A673 (cell line): ENCODE data around the gene BBS4.

ENCODE experiments used
- EZH2 ChIP-seq: fragments of 200-600 bp; sonication (generic); IDR thresholded peaks from 2 replicates; pipeline ENCODE4 v1.6.1; 2017; ENCODE audit warnings: borderline replicate concordance, low read depth, mild to moderate bottlenecking, mixed read lengths, antibody characterized with exemption, low read length; ENCODE audit not compliant: poor library complexity, severe bottlenecking
- TF ChIP-seq, protein P1 (sequence below): fragments of 300-800, 200-600 bp; sonication (generic); conservative IDR thresholded peaks from 2 replicates; pipeline ENCODE4 v1.5.1; 2017; ENCODE audit warnings: low read depth, mild to moderate bottlenecking, antibody characterized with exemption, low read length, moderate library complexity, mixed read lengths

DNA sequence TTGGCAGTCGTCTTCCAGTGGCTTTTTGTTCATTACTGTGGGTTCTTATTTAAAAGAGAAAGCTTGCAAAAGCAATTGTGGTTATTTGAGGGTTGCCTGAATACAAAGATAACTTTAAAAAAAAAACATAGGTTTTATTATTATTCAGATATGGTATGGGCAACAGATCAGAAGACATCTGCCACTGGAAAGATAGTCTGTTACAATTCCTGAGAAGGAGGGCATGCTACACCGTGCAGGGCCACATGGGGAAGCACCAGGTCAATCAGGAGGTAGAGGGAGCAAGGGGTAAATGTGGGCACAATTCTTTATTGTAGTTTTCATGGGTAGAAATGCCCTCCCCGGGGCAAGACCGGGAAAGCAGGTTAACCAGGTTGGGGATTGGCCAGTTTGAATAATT is 46.5 kb downstream of the BBS4 start:
- TF ChIP-seq, protein P1, sequence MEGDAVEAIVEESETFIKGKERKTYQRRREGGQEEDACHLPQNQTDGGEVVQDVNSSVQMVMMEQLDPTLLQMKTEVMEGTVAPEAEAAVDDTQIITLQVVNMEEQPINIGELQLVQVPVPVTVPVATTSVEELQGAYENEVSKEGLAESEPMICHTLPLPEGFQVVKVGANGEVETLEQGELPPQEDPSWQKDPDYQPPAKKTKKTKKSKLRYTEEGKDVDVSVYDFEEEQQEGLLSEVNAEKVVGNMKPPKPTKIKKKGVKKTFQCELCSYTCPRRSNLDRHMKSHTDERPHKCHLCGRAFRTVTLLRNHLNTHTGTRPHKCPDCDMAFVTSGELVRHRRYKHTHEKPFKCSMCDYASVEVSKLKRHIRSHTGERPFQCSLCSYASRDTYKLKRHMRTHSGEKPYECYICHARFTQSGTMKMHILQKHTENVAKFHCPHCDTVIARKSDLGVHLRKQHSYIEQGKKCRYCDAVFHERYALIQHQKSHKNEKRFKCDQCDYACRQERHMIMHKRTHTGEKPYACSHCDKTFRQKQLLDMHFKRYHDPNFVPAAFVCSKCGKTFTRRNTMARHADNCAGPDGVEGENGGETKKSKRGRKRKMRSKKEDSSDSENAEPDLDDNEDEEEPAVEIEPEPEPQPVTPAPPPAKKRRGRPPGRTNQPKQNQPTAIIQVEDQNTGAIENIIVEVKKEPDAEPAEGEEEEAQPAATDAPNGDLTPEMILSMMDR, result no peak
- TF ChIP-seq EZH2, result no peak
